ENCODE results near the gene ESAM. TPM values are rescaled to one million over a fixed set of nuclear protein-coding genes. Genes with fewer than 3 reads are reported as not detected.

ESAM gene
- total RNA-seq, 2 donors from 2014 or later, result 54.2 to 116 TPM

DNA sequence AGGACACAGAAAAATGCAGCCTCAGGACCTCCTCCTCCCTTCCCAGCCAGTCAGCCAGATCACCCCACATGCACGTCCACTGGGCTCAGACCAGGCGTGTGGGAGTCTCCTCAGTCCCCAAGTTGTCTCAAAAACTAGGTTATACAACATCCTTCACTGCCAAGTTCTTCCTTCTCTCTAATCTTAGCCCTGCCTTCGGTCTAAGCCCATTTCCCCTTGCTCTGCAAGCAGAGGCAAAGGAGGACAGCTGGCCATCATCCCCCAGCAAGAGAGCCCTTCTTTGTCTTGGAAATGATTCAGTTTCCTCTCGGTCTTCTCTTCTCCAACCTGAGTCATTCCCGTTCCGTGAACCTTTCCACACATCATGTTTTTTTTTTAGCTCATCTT, 36.4 kb downstream of the ESAM start:
- Histone ChIP-seq H3K4me3 (no peak overlapping the region), H3K4me1 (ENCODE audit: control insufficient read depth in 1 of 2, low read depth in 2 of 2) (peaks cover 8 to 13% of the 10 kb centered on the region in 2 donors), H3K9me3 (no peaks in the 10 kb centered on the region), H3K27me3 (replicated peaks; ENCODE audit: insufficient read depth) (no peaks in the 10 kb centered on the region), H3K27ac (peak overlapping the region in 1 of 2 donors; percentile 59), H3K36me3 (no peaks in the 10 kb centered on the region)
- DNase-seq (ENCODE audit: low spot score) (no peak), ATAC-seq (ENCODE audit: insufficient number of reproducible peaks, low FRiP score, low read depth) (no peak)
- TF ChIP-seq CTCF (IDR thresholded peaks at IDR 0.05), result no peak

DNA sequence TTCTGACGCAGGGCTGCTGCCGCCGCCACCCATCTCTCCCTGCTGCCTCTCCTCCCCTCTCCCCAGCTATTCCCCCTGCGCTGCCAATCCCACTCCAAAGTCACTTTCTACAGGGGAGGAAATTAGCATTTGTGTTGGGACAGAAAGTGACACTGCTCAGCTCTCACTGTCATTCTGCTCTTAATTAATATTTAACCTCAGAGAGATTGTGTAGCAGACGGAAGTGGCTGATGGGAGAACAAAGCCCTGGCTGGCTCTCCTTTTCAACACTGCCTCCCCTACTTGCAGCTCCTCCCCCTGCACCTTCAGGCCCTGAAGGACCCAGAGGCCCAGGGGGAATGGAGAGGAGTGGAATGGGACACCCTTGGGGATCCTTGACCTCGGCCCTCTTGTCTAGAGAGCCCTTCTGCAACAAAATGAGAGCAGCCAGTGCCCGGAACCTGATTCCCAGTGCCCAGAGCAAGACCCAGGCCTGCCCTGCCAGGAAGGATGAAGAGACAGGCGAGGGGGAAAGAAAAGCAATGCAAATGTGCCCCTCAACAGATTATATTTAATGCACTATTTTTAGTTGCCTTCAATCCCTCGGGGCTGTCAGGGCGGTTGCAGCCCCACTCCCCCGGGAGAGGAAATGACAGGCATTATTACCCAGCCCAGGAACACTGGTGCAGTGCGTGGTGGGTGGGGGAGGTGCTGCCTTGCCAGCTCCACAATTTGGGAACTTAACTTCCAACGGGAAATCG, 36.9 kb downstream of the ESAM start:
- H3K9me3 ChIP-seq, result no peaks in the 10 kb centered on the region
- ATAC-seq (ENCODE audit: insufficient number of reproducible peaks, low FRiP score, low read depth) (no peak), DNase-seq (ENCODE audit: low spot score) (no peak)
- no peak for TF ChIP-seq CTCF (IDR thresholded peaks at IDR 0.05)
- H3K4me3 ChIP-seq, result no peak overlapping the region
- H3K27ac ChIP-seq, result peak overlapping the region; percentile 38 to 59
- H3K36me3 ChIP-seq, result no peaks in the 10 kb centered on the region
- peaks cover 8 to 13% of the 10 kb centered on the region in 2 donors for H3K4me1 ChIP-seq (ENCODE audit: control insufficient read depth in 1 of 2, low read depth in 2 of 2)
- no peaks in the 10 kb centered on the region for H3K27me3 ChIP-seq (replicated peaks; ENCODE audit: insufficient read depth)

GRCh38 chr11:124722176-124722575, 39.9 kb downstream of the ESAM start:
- no peak for ATAC-seq (ENCODE audit: insufficient number of reproducible peaks, low FRiP score, low read depth)
- no peaks in the 10 kb centered on the region for H3K9me3 ChIP-seq
- no peak for TF ChIP-seq CTCF (IDR thresholded peaks at IDR 0.05)
- no peak overlapping the region for H3K4me3 ChIP-seq
- no peaks in the 10 kb centered on the region for H3K36me3 ChIP-seq
- no peaks in the 10 kb centered on the region for H3K27me3 ChIP-seq (replicated peaks; ENCODE audit: insufficient read depth)
- no peak for DNase-seq (ENCODE audit: low spot score)
- H3K27ac ChIP-seq, result no peak overlapping the region
- peaks cover 8 to 22% of the 10 kb centered on the region in 2 donors for H3K4me1 ChIP-seq (ENCODE audit: control insufficient read depth in 1 of 2, low read depth in 2 of 2)

DNA sequence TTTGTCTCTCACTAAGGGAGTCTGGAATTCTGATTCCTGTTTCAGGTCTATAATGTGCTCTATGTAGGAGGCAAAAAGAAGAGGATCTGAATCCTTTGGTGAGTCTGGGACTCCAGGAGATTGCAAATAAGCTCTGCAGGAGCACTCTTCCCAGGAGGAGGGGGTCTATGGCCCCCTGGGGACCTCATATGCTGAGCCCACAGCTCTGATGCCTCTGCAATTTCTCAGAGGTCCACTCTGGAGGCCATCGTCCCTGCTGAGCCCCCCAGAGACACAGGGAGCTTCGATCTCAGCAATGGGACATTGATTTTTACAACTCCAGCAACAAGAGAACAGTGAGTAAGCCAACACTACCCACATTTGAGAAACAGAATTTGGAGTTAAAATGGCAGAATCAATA, 42.6 kb downstream of the ESAM start:
- TF ChIP-seq CTCF (IDR thresholded peaks at IDR 0.05), result no peak
- no peaks in the 10 kb centered on the region for H3K36me3 ChIP-seq
- DNase-seq (ENCODE audit: low spot score), result no peak
- no peak for ATAC-seq (ENCODE audit: insufficient number of reproducible peaks, low FRiP score, low read depth)
- H3K4me3 ChIP-seq, result no peak overlapping the region
- H3K27me3 ChIP-seq (replicated peaks; ENCODE audit: insufficient read depth), result no peaks in the 10 kb centered on the region
- no peak overlapping the region for H3K27ac ChIP-seq
- peaks cover 0 to 9% of the 10 kb centered on the region in 2 donors for H3K4me1 ChIP-seq (ENCODE audit: control insufficient read depth in 1 of 2, low read depth in 2 of 2)
- no peaks in the 10 kb centered on the region for H3K9me3 ChIP-seq

GRCh38 chr11:124718801-124719200, 43.3 kb downstream of the ESAM start:
- Histone ChIP-seq H3K4me3 (no peak overlapping the region), H3K9me3 (no peaks in the 10 kb centered on the region), H3K27me3 (replicated peaks; ENCODE audit: insufficient read depth) (no peaks in the 10 kb centered on the region), H3K4me1 (ENCODE audit: control insufficient read depth in 1 of 2, low read depth in 2 of 2) (peaks cover 0 to 9% of the 10 kb centered on the region in 2 donors), H3K36me3 (no peaks in the 10 kb centered on the region), H3K27ac (peak overlapping the region in 1 of 2 donors; percentile 69)
- DNase-seq (ENCODE audit: low spot score), result no peak
- no peak for ATAC-seq (ENCODE audit: insufficient number of reproducible peaks, low FRiP score, low read depth)
- TF ChIP-seq CTCF (IDR thresholded peaks at IDR 0.05), result no peak
